ENCODE data around the gene MAD1L1. TPM values are rescaled to one million over a fixed set of nuclear protein-coding genes. Genes with fewer than 3 reads are reported as not detected.

Gene MAD1L1
- total and polyA plus RNA-seq, 11 donors: 11.1 to 29.7 (median 20.9) TPM

DNA sequence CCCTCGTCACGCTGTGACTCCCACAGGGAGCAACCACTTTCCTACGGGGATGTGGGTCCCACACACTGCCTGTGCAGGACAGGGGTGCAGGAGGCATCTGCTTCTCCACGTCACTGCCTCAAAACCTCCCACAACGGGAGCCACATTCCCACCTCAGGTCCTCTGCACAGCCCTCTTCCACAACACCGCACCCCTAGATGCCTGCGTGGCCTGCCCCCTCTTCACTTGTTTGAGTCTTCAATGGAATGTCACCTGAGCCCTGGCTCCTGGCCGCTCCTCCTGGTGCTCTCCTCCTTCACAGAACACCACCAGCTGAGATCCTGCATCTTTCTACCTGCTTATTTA, 73.6 kb downstream of the MAD1L1 start:
- H3K36me3 ChIP-seq: no peaks in the 10 kb centered on the region
- no peaks in the 10 kb centered on the region for H3K9me3 ChIP-seq
- ATAC-seq (no peak), DNase-seq (peak in 1 of 5 donors; percentile 40)
- intact Hi-C loops (cut with DNase I): loop anchor here in 1 of 10 donors (5.0 kb wide), 1 partner anchor 42 kb away; no protein-coding TSS in a partner anchor
- no peak overlapping the region for H3K4me3 ChIP-seq
- peaks cover 4 to 36% (median 25%) of the 10 kb centered on the region in 12 donors for H3K4me1 ChIP-seq
- H3K27ac ChIP-seq: peak overlapping the region in 1 of 12 donors; percentile 86
- TF ChIP-seq, protein P1, sequence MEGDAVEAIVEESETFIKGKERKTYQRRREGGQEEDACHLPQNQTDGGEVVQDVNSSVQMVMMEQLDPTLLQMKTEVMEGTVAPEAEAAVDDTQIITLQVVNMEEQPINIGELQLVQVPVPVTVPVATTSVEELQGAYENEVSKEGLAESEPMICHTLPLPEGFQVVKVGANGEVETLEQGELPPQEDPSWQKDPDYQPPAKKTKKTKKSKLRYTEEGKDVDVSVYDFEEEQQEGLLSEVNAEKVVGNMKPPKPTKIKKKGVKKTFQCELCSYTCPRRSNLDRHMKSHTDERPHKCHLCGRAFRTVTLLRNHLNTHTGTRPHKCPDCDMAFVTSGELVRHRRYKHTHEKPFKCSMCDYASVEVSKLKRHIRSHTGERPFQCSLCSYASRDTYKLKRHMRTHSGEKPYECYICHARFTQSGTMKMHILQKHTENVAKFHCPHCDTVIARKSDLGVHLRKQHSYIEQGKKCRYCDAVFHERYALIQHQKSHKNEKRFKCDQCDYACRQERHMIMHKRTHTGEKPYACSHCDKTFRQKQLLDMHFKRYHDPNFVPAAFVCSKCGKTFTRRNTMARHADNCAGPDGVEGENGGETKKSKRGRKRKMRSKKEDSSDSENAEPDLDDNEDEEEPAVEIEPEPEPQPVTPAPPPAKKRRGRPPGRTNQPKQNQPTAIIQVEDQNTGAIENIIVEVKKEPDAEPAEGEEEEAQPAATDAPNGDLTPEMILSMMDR (IDR thresholded peaks at IDR 0.05): no peak
- TF ChIP-seq POLR2A (IDR thresholded peaks at IDR 0.05): no peak
- H3K27me3 ChIP-seq: no peaks in the 10 kb centered on the region
- 97 to 100% (median 98%) methylated on average over 6 to 8 of the region's 8 CpGs for WGBS, 4 donors

DNA sequence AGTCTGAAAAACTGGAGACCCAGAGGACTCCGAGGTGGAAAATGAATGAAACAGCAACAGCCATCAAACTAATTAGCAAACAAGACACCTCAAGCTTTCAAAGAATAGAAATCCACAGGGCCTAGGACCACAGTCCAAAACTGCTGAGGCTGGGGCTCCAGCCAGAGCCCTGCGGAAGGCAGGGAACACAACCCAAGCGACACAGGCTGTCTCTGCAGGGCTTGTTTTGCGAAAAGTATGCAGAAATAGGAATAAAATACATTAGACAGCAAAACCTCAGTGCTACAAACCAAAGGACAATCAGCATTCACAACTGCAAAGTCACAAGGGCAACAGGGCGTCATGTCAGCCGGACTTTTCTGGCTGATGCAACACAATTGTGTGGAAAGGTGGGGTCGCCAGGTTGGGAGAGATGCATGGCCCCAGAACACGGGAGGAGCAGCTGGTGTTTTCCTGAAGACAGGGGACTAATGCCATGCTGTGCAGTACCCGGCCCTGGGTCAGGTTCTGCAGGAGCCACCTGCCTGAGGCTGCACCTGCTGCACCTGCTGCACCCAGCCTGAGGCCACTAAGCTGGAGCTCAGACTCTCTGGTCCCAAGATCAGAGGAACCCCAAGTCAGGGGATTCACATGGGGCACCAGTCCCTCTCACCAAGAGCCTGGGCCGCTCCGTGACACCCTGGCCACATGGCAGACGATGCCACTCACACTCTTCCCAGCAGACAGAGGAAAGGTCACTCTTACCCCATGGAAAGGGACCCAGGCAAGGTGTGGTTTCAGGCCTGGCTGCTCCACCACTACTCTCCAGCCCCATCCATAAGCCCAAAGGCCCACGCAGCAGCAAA, 74.2 kb downstream of the MAD1L1 start:
- DNase-seq: peak in 2 of 5 donors; percentile 13 to 33
- intact Hi-C loops (cut with DNase I): loop anchor here in 1 of 10 donors (5.0 kb wide), 1 partner anchor 41 kb away; no protein-coding TSS in a partner anchor
- 93 to 96% (median 94%) methylated on average over 13 of the region's 13 CpGs for WGBS, 4 donors
- H3K4me1 ChIP-seq: peaks cover 4 to 35% (median 25%) of the 10 kb centered on the region in 12 donors
- H3K9me3 ChIP-seq: no peaks in the 10 kb centered on the region
- peak overlapping the region in 10 of 12 donors; percentile 38 to 86 (median 68) for H3K27ac ChIP-seq
- TF ChIP-seq, protein P1 (IDR thresholded peaks at IDR 0.05): no peak
- TF ChIP-seq POLR2A (IDR thresholded peaks at IDR 0.05): no peak
- no peaks in the 10 kb centered on the region for H3K36me3 ChIP-seq
- ATAC-seq: no peak
- no peaks in the 10 kb centered on the region for H3K27me3 ChIP-seq
- H3K4me3 ChIP-seq: no peak overlapping the region

DNA sequence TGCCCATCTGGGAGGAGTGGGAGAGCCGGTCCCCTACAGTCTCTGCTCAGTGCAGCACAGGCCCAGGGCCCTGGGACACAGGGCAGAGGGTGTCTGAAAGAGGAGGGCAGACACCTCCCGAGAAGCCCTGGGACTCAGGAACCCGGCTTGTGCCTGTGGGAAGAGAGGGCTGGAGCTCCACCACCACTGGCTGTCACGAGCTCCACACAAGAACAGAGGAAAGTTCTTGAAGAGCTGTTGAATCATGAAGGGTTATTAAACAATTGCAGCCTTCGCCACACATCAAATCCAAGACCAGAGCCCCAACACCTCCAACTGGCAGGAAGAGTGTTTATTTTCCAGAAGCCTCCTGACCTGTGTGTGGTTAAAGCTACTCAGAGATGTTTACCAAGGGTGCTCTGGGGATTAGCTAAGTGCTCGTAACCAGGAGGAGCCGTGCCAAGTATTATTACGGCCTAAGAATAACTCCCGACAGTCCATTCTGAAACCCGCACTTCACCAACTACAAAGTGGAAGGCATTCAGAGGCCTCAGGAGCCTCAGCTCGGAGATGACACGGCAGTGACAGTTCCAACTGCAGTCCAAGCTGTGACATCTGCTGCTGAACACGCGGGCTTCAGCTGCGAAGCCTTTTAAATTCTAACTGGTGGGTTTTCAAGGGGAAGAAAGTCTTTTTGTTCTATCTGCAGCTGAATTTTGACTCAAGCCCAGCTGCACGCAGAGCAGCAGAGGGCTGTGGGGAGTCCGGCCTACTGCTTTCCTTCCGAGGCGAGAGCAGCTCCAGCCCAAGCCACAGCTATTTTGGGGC, 75.1 kb downstream of the MAD1L1 start:
- Histone ChIP-seq H3K4me3 (no peak overlapping the region), H3K4me1 (peaks cover 4 to 27% (median 20%) of the 10 kb centered on the region in 12 donors), H3K36me3 (no peaks in the 10 kb centered on the region), H3K27me3 (no peaks in the 10 kb centered on the region), H3K27ac (peak overlapping the region; percentile 24 to 86 (median 68)), H3K9me3 (no peaks in the 10 kb centered on the region)
- 38 to 42% (median 39%) methylated on average over 19 of the region's 19 CpGs for WGBS, 4 donors
- ATAC-seq: peak; percentile 81 to 97 (median 90)
- intact Hi-C loops (cut with DNase I): loop anchor here in 1 of 10 donors (5.0 kb wide), 1 partner anchor 40 kb away; no protein-coding TSS in a partner anchor
- peak in 4 of 5 donors; percentile 52 to 79 (median 66) for DNase-seq
- TF ChIP-seq, protein P1 (IDR thresholded peaks at IDR 0.05): no peak
- TF ChIP-seq POLR2A (IDR thresholded peaks at IDR 0.05): no peak
